ENCODE data around the gene RBBP8. TPM values are rescaled to one million over a fixed set of nuclear protein-coding genes. Genes with fewer than 3 reads are reported as not detected.

Gene RBBP8
- total RNA-seq, 1 experiment from 2014 or later = 58.1 TPM

GRCh38 chr18:22998344-22998743 lies 65.2 kb downstream of the RBBP8 start:
- DNase-seq (ENCODE audit: low read depth) = no peak

GRCh38 chr18:22999212-22999611 lies 66.1 kb downstream of the RBBP8 start:
- no peak for DNase-seq (ENCODE audit: low read depth)

- DNase-seq (ENCODE audit: low read depth) = no peak
Observed at GRCh38 chr18:22999647-23000046, 66.5 kb downstream of the RBBP8 start.

GRCh38 chr18:23003289-23003688 lies 70.2 kb downstream of the RBBP8 start:
- DNase-seq (ENCODE audit: low read depth) = no peak

GRCh38 chr18:23012249-23012648 lies 79.1 kb downstream of the RBBP8 start:
- DNase-seq (ENCODE audit: low read depth) = no peak

GRCh38 chr18:23020555-23021294 lies 87.6 kb downstream of the RBBP8 start:
- DNase-seq (ENCODE audit: low read depth) = no peak

- no peak for DNase-seq (ENCODE audit: low read depth)
Observed at GRCh38 chr18:23021623-23022022, 88.5 kb downstream of the RBBP8 start.

- DNase-seq (ENCODE audit: low read depth) = peak; percentile 25
Observed at GRCh38 chr18:23032030-23032582, 99.0 kb downstream of the RBBP8 start.

GRCh38 chr18:23033056-23033455 lies 99.9 kb downstream of the RBBP8 start:
- no peak for DNase-seq (ENCODE audit: low read depth)

GRCh38 chr18:23036660-23037201 lies 103.6 kb downstream of the RBBP8 start:
- DNase-seq (ENCODE audit: low read depth) = no peak

GRCh38 chr18:23037646-23038045 lies 104.5 kb downstream of the RBBP8 start:
- DNase-seq (ENCODE audit: low read depth) = no peak

GRCh38 chr18:23038712-23039111 lies 105.6 kb downstream of the RBBP8 start:
- peak; percentile 55 for DNase-seq (ENCODE audit: low read depth)

GRCh38 chr18:23042133-23042532 lies 109.0 kb downstream of the RBBP8 start:
- DNase-seq (ENCODE audit: low read depth) = no peak

GRCh38 chr18:23043803-23044376 lies 110.8 kb downstream of the RBBP8 start:
- DNase-seq (ENCODE audit: low read depth) = no peak

GRCh38 chr18:23049698-23050373 lies 116.7 kb downstream of the RBBP8 start:
- no peak for DNase-seq (ENCODE audit: low read depth)

- peak; percentile 17 for DNase-seq (ENCODE audit: low read depth)
Observed at GRCh38 chr18:23053776-23054457, 120.8 kb downstream of the RBBP8 start.

GRCh38 chr18:23054553-23054952 lies 121.4 kb downstream of the RBBP8 start:
- DNase-seq (ENCODE audit: low read depth) = no peak

- no peak for DNase-seq (ENCODE audit: low read depth)
Observed at GRCh38 chr18:23056315-23056714, 123.2 kb downstream of the RBBP8 start.

GRCh38 chr18:23057096-23057495 lies 124.0 kb downstream of the RBBP8 start:
- no peak for DNase-seq (ENCODE audit: low read depth)

GRCh38 chr18:23058746-23059415 lies 125.8 kb downstream of the RBBP8 start:
- DNase-seq (ENCODE audit: low read depth) = no peak
